Measurements from ENCODE around the gene SLC31A1.
A peak's percentile ranks its signal among the peaks of the same experiment; 100 is the strongest.

Gene SLC31A1

DNA sequence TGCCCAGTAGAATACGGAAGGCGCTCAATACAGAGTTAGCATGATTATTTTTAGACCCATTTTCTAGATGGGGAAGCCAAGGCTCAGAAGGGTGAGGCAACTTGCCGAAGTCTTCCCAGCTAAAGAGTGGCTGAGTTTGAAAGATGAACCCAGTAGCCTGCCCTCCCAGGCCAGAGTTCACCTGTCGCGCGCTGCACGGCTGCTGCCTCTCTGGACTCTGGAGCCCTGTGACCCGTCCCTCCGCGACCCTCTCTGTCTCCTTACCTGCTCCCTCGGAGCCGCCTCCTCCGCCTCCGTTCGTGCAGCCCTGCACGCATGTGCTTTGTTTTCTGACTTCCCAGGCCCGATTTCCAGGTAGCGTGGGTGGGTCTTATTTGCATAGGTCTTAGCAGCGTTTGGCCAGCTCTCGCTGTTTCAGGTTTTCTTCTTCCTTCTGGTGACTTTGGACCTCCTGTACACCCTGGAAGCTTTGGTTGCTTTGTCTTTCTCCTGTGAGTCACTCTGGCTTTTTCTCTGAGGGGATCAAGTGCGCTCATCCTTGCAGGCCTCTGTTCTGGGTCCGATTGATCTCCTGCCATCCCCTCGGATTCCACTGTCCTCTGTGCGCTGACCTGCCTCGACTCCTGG is 81.6 kb downstream of the SLC31A1 start, which contains the start of gene RNF183:
Gene RNF183, minus strand, starts transcription at position 585 of the 627 bp plus-strand sequence. CDS start 5,192 bp downstream, outside the sequence.
- DNase-seq (ENCODE audit: low read depth in 2 of 2), result no peak

DNA sequence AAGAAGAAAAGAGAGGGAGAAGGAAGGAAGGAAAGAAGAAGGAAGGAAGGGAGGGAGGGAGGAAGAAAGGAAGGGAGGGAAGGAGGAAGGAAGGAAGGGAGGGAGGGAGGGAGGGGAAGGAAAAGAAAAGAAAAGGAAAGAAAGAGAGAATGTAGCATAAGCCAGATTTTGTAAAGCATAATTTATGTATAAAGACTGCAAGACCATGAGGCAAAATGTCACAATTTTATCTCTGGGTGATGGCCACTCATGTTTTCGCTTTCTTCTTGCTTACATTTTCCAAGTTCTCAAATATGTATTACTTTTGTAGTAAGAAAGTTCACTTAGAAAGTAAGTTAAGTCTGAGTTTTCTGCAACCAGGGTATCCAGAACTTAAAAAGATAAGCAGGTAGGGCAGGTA is 85.2 kb downstream of the SLC31A1 start:
- DNase-seq (ENCODE audit: low read depth in 2 of 2), result no peak

DNA sequence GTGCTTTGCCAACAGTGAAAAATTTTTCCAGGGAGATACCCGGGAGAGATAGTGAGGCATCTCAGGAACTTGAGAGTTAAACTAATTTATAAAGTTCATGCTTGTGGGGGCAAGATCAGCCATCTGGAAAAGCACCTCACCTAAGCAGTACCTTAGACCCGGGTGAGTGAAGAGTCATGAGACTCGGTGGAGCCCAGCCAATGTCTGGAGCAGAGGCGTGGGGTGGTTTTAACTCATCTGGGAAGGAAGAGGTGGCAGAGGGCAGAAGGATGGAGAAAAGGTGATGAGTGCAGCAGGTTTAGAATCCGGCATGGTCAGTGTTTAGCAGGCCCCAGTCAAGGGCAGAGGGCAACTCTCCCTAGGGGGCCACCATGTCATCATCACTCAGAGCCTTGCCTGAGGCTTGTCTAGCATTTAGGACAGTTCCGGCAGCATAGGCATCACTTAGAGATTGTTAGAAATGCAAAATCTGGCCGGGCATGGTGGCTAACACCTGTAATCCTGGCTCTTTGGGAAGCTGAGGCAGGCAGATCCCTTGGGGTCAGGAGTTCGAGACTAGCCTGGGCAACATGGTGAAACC is 86.1 kb downstream of the SLC31A1 start:
- no peak for DNase-seq (ENCODE audit: low read depth in 2 of 2)

DNA sequence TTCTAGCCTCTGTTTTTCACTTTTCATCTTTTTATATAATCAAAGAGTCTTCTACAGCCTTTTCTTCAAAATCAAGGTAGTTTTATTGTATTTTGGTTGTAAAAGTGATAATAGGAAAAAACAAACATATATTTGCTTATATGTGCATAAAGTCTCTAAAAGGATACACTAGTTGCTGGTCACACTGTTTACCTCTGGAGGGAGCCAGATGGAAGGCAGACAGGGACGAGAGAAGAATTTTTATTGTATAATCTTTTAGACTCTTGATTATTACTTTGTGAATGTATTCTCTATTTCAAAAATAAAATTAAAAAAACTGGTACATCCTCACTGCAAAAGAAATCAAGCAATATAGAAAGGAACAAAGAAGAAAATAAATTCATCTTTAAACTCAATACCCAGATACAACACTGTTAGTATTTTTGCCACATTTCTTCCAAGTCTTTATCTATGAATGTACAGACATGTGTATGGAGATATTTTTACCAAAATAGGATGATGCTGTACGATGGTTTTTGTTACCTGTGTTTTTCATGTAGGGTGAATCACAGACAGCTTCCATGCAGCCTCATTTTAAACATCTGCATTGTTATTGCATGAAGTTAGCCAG is 88.0 kb downstream of the SLC31A1 start:
- DNase-seq (ENCODE audit: low read depth in 2 of 2), result peak in 1 of 2 donors; percentile 10

DNA sequence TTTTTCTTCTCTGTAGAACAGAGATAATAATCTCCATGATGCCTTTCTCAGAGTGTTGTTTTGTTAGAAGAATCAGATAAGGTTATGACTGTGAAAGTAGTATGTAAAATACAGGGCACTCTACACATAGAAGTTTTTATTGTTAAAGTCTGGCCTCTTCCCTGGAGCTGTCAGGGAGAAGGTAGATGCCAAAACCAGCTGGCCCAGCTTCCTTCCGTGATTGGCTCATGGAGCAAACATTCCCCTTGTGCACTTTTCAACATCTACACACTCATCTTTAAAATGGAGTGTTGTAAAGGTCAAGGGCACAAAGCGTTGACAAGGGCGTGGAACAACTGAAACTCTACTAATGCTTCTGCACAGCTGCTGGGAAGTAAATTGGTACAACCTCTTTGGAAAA is 89.2 kb downstream of the SLC31A1 start:
- DNase-seq (ENCODE audit: low read depth in 2 of 2), result no peak

DNA sequence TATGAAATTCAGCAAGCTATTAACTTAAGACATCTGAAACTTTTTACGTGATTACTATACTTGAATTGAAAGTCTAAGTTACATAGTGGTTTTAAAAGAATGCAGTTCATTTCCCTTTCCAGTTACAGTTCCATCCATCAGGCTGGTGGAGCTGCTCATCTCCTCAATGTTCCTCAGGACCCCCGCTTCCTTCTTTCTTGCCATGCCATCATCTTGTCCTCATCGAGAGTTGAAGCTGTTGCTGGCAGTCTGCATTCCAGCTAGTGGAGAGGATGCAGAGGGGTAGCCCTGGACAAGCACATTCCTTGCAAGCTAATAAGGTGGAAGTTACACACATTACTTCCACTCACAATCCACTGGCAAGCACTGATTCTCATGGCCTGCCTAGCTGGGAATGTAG is 90.6 kb downstream of the SLC31A1 start:
- no peak for DNase-seq (ENCODE audit: low read depth in 2 of 2)

DNA sequence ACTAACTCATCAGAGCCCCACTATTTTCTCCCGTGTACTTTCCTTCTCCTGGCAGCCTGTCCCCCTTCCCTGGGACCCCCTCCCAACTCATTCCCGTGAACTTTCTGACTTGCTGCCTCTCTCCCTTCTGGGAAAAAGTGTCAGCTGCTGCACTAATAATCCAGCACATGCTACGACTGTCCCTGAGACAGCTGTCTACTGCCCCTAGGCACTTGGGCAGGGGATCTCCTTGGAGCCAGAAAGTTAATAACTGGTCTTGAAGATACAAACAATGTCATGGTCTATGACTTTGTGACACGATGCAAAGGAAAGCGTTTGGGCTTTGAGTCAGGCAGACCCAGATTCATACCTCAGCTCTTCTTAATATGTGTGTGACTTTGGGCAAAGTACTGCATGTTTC is 91.9 kb downstream of the SLC31A1 start:
- no peak for DNase-seq (ENCODE audit: low read depth in 2 of 2)
